Measurements from ENCODE around the gene LASP1.

Gene LASP1

DNA sequence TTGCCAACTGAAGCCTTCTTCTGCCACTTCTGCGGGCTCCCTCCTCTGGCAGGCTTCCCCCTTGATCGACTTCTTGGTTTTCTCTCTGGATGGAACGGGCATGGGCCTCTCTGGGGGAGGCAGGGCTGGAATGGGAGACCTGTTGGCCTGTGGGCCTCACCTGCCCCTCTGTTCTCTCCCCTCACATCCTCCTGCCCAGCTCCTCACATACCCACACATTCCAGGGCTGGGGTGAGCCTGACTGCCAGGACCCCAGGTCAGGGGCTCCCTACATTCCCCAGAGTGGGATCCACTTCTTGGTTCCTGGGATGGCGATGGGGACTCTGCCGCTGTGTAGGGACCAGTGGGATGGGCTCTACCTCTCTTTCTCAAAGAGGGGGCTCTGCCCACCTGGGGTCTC, 49.1 kb downstream of the LASP1 start:
- TF ChIP-seq RAD21 (IDR thresholded peaks at IDR 0.05; ENCODE audit: low read depth) (no peak), EP300 (IDR thresholded peaks at IDR 0.05; ENCODE audit: borderline replicate concordance) (no peak), TEAD4 (IDR thresholded peaks at IDR 0.05) (no peak), USF1 (IDR thresholded peaks at IDR 0.05) (no peak), YY1 (IDR thresholded peaks at IDR 0.05; ENCODE audit: low read depth) (no peak), FOXM1 (IDR thresholded peaks at IDR 0.05; ENCODE audit: borderline replicate concordance, low read depth) (no peak), CEBPB (IDR thresholded peaks at IDR 0.05) (no peak), MAX (IDR thresholded peaks at IDR 0.05) (no peak), CREB1 (IDR thresholded peaks at IDR 0.05; ENCODE audit: low read depth) (no peak), NFIC (IDR thresholded peaks at IDR 0.05) (no peak), TCF12 (IDR thresholded peaks at IDR 0.05; ENCODE audit: low read depth) (no peak), REST (IDR thresholded peaks at IDR 0.05; ENCODE audit: low read depth) (no peak), TAF1 (IDR thresholded peaks at IDR 0.05; ENCODE audit: low read depth) (no peak), ZBTB7A (IDR thresholded peaks at IDR 0.05; ENCODE audit: low read depth) (no peak), EGR1 (IDR thresholded peaks at IDR 0.05) (no peak)

DNA sequence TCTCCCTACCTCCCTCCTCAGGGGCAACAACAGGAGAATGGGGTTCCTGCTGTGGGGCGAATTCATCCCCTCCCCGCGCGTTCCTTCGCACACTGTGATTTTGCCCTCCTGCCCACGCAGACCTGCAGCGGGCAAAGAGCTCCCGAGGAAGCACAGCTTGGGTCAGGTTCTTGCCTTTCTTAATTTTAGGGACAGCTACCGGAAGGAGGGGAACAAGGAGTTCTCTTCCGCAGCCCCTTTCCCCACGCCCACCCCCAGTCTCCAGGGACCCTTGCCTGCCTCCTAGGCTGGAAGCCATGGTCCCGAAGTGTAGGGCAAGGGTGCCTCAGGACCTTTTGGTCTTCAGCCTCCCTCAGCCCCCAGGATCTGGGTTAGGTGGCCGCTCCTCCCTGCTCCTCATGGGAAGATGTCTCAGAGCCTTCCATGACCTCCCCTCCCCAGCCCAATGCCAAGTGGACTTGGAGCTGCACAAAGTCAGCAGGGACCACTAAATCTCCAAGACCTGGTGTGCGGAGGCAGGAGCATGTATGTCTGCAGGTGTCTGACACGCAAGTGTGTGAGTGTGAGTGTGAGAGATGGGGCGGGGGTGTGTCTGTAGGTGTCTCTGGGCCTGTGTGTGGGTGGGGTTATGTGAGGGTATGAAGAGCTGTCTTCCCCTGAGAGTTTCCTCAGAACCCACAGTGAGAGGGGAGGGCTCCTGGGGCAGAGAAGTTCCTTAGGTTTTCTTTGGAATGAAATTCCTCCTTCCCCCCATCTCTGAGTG, 49.6 kb downstream of the LASP1 start:
- no peak for TF ChIP-seq USF1 (IDR thresholded peaks at IDR 0.05)
- no peak for TF ChIP-seq REST (IDR thresholded peaks at IDR 0.05; ENCODE audit: low read depth)
- no peak for TF ChIP-seq YY1 (IDR thresholded peaks at IDR 0.05; ENCODE audit: low read depth)
- TF ChIP-seq EP300 (IDR thresholded peaks at IDR 0.05; ENCODE audit: borderline replicate concordance), result no peak
- no peak for TF ChIP-seq ZBTB7A (IDR thresholded peaks at IDR 0.05; ENCODE audit: low read depth)
- TF ChIP-seq MAX (IDR thresholded peaks at IDR 0.05), result no peak

DNA sequence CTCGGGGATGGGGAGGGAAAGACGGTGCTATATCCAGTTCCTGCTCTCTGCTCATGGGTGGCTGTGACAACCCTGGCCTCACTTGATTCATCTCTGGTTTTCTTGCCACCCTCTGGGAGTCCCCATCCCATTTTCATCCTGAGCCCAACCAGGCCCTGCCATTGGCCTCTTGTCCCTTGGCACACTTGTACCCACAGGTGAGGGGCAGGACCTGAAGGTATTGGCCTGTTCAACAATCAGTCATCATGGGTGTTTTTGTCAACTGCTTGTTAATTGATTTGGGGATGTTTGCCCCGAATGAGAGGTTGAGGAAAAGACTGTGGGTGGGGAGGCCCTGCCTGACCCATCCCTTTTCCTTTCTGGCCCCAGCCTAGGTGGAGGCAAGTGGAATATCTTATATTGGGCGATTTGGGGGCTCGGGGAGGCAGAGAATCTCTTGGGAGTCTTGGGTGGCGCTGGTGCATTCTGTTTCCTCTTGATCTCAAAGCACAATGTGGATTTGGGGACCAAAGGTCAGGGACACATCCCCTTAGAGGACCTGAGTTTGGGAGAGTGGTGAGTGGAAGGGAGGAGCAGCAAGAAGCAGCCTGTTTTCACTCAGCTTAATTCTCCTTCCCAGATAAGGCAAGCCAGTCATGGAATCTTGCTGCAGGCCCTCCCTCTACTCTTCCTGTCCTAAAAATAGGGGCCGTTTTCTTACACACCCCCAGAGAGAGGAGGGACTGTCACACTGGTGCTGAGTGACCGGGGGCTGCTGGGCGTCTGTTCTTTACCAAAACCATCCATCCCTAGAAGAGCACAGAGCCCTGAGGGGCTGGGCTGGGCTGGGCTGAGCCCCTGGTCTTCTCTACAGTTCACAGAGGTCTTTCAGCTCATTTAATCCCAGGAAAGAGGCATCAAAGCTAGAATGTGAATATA, 50.8 kb downstream of the LASP1 start:
- TF ChIP-seq YY1 (IDR thresholded peaks at IDR 0.05; ENCODE audit: low read depth) (no peak), NFIC (IDR thresholded peaks at IDR 0.05) (no peak), ZBTB7A (IDR thresholded peaks at IDR 0.05; ENCODE audit: low read depth) (no peak), FOXM1 (IDR thresholded peaks at IDR 0.05; ENCODE audit: borderline replicate concordance, low read depth) (no peak), TAF1 (IDR thresholded peaks at IDR 0.05; ENCODE audit: low read depth) (no peak), TEAD4 (IDR thresholded peaks at IDR 0.05) (no peak), REST (IDR thresholded peaks at IDR 0.05; ENCODE audit: low read depth) (no peak), CEBPB (IDR thresholded peaks at IDR 0.05) (no peak), TCF12 (IDR thresholded peaks at IDR 0.05; ENCODE audit: low read depth) (no peak), MAX (IDR thresholded peaks at IDR 0.05) (no peak), EGR1 (IDR thresholded peaks at IDR 0.05) (no peak), USF1 (IDR thresholded peaks at IDR 0.05) (no peak), CREB1 (IDR thresholded peaks at IDR 0.05; ENCODE audit: low read depth) (no peak), EP300 (IDR thresholded peaks at IDR 0.05; ENCODE audit: borderline replicate concordance) (no peak), RAD21 (IDR thresholded peaks at IDR 0.05; ENCODE audit: low read depth) (no peak)
